IMR-90 (cell line): ENCODE data around the gene SLC16A9.

Experiments used
- BHLHE40 ChIP-seq: fragments of 150-350 bp; IDR thresholded peaks from 2 replicates; pipeline ENCODE4 v1.6.1; 2016; ENCODE audit warnings: mild to moderate bottlenecking, low read depth, low read length
- TF ChIP-seq, protein P1 (sequence below): conservative IDR thresholded peaks from 2 replicates; pipeline ENCODE4 v1.5.1; 2012; ENCODE audit warnings: mild to moderate bottlenecking, low read depth, low read length, improper control_type of control experiment

GRCh38 chr10:59734014-59734462, 24.4 kb upstream of the SLC16A9 start:
- TF ChIP-seq, protein P1, sequence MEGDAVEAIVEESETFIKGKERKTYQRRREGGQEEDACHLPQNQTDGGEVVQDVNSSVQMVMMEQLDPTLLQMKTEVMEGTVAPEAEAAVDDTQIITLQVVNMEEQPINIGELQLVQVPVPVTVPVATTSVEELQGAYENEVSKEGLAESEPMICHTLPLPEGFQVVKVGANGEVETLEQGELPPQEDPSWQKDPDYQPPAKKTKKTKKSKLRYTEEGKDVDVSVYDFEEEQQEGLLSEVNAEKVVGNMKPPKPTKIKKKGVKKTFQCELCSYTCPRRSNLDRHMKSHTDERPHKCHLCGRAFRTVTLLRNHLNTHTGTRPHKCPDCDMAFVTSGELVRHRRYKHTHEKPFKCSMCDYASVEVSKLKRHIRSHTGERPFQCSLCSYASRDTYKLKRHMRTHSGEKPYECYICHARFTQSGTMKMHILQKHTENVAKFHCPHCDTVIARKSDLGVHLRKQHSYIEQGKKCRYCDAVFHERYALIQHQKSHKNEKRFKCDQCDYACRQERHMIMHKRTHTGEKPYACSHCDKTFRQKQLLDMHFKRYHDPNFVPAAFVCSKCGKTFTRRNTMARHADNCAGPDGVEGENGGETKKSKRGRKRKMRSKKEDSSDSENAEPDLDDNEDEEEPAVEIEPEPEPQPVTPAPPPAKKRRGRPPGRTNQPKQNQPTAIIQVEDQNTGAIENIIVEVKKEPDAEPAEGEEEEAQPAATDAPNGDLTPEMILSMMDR = no peak
- no peak for TF ChIP-seq BHLHE40
